HG02798 (cell line): Measurements from ENCODE around the gene CRCP.
"Not testable (repeated sequence)": the region's sequence is repeated elsewhere in the genome, so short reads cannot be mapped to it uniquely, and the experiment has no call there.

ENCODE experiments used
- ATAC-seq: cut with Tn5 transposase; IDR thresholded peaks from one replicate; pipeline ENCODE4 v1.9.1; 2021; ENCODE audit warnings: mild to moderate bottlenecking; ENCODE audit not compliant: unreplicated experiment, poor library complexity

CRCP gene

DNA sequence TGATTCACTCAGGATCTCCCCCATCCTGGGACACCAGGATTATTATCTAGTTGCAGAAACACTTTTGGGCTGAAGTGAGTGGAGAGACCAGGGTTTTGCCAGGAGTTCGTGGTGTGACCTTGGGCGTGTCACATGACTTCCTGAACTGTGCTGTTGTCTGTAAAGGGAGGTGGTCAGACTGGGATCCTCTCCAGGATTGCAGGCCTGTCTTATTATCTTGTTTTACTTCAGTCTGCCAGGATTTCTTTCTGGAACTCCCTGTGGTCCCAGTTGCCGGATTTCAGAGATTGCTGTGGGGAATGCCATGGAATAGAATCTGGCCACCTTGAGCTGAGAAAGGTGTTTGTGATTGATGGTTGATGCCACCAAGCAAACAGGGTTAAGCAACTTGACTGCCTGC is 35.8 kb downstream of the CRCP start:
- ATAC-seq, result no peak

- ATAC-seq, result no peak
Measured at GRCh38 chr7:66152371-66153191, 37.9 kb downstream of the CRCP start.

DNA sequence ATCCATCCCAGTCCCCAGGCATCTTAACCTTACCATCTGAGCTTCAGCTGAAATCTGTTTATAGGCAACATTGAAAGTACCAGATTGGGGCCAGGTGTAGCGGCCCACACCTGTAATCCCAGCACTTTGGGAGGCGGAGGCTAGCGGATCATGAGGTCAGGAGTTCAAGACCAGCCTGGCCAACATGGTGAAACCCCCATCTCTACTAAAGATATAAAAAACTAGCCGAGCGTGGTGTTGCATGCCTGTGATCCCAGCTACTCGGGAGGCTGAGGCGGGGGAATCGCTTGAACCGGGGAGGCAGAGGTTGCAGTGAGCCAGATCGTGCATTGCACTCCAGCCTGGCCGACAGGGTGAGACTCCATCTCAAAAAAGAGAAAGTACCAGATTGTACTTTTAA is 39.0 kb downstream of the CRCP start:
- ATAC-seq, result no peak

- ATAC-seq, result not testable (repeated sequence)
Measured at GRCh38 chr7:66156035-66156434, 41.4 kb downstream of the CRCP start.

DNA sequence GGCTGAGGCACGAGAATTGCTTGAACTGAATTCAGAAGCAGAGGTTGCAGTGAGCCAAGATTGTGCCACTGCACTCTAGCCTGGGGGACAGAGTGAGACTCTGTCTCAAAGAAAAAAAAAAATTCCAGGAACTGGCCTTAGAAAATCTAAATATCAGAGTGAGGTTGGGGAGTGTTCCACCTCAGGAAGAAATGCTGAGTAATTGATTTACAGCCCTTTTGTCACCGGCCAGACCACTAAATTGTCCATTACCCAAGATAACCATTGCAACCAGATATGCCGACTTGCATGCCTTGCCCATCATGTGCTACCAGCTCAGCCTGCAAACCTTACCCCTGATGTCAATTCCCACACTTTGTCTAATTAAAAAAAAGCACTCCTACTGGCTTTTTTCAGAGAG is 42.4 kb downstream of the CRCP start:
- no peak for ATAC-seq

- ATAC-seq, result no peak
Measured at GRCh38 chr7:66162622-66163021, 48.0 kb downstream of the CRCP start.

- ATAC-seq, result no peak
Measured at GRCh38 chr7:66163186-66163610, 48.6 kb downstream of the CRCP start.

- ATAC-seq, result no peak
Measured at GRCh38 chr7:66164356-66164755, 49.7 kb downstream of the CRCP start.

DNA sequence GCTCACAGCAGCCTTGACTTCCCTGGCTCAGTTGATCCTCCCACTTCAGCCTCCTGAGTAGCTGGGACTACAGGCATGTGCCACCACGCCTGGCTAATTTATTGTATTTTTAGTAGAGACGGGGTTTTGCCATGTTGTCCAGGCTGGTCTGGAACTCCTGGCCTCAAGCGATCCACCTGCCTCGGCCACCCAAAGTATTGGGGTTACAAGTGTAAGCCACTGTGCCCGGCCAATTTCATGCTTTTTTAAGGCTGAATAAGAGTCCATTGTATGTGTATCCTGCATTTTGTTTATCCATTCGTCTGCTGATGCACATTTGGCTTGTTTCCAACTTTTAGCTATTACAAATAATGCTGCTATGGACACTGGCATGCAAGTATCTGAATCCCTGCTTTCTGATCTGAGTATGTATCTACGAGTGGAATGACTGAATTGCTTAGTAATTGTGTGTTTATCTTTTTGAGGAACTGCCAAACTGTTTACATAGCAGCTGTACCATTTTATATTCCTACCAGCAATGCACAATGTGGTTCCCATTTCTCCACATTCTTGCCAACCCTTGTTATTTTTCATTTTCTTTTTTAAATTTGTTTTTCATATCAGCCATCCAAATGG is 53.2 kb downstream of the CRCP start:
- no peak for ATAC-seq

GRCh38 chr7:66169616-66170015 is 55.0 kb downstream of the CRCP start:
- ATAC-seq, result no peak

DNA sequence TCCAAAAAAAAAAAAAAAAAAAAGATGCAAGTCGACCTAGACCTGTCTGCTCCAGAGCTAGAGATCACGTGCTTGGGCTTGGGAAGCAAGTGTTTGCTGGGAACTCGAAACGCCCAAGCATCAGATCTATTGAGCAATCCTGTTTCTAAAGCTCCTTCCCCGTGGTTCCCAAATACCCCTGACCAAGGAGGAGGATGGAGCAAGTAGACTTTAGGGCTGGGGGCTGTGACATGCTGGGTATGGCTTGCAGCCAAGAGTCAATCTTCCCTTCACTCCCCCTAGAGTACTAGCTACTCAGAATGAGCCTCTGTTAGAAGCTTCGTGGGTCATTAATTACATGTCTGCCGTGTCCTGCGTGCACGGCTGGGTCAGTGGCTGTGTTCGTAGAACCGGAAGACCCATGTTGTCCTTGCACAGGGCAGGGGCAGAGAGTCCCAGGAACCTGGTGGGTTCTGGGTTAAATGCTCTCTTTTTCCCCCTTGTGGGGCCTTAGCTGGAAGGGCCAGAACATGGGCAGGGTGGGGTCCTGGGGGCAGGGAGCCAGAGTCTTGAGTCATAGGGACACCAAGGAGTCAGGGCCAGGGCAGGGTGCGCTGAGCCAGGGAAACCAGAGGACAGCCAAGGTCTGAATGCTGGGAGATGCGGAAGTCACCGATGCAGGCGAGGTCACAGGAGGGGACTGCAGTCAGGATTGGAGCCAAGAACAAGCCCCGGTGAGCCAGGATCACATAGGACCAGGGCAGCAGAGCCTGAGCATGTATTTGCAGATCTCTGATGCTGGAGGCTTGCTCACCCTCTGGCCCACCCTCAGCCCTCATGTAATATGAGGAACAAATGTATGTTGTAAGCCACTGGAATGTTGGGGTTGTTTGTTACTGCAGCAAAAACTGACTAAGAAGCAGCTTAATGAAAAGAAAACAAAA is 55.9 kb downstream of the CRCP start:
- ATAC-seq, result no peak

DNA sequence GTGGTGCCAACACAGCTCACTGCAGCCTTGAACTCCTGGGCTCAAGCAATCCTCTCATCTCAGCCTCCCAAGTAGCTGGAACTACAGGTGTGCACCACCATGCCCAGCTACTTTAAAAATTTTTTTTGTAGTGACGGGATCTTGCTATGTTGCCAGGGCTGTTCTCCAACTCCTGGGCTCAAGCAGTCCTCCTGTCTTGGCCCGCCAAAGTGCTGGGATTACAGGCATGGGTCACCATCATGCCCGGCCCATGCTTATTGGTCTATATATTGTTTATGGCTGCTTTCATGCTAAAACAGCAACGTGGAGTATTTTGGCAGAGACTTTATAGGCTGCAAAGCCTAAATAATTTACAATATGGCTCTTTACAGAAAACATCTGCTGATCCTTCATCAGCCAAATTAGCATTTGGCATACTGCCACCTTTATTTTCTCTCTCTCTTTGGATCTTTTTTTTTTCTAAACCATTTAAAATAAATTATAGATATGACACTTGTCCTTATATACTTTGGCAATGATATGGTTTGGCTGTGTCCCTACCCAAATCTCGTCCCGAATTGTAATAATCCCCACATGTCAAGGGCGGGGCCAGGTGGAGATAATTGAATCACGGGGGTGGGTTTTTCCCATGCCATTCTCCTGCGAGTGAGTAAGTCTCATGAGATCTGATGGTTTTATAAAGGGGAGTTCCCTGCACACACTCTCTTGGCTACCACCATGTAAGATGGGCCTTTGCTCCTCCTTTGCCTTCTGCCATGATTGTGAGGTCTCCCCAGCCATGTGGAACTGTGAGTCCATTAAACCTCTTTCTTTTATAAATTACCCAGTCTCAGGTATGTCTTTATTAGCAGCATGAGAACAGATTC is 58.1 kb downstream of the CRCP start:
- not testable (repeated sequence) for ATAC-seq

DNA sequence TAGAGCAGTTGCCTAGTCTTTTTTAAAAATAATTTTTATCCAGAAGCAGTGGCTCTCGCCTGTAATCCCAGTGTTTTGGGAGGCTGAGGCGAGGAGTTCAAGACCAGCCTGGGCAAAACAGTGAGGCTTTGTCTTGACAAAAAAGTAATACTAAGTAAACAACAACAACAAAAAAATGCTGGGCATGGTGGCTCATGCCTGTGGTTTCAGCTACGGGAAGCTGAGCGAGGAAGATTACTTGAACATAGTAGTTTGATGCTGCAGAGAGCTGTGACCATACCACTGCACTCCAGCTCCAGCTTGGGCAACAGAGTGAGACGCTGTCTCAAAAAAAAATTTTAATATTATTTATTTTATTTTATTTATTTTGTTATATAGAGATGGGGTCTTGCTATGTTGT is 59.2 kb downstream of the CRCP start:
- ATAC-seq, result no peak

- ATAC-seq, result not testable (repeated sequence)
Measured at GRCh38 chr7:66175006-66175405, 60.4 kb downstream of the CRCP start.

DNA sequence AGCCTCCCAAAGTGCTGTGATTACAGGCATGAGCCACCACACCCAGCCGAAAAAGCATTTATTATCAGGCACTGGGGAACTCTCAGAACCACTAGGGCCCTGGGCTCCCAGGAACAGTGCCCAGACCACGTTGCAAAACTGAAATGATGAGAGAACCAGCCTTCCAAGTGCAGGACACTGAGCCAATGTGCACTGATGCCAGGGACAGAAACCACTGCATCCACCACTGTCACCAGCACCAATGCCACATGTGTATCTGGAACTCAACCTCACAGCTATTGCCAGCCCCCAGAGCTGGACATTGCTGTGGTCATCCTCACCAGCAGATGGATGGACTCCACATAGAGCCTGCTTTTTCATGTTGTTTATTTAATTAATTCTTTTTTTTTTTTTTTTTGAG is 62.3 kb downstream of the CRCP start:
- no peak for ATAC-seq

GRCh38 chr7:66178258-66178657 is 63.6 kb downstream of the CRCP start:
- ATAC-seq, result no peak

DNA sequence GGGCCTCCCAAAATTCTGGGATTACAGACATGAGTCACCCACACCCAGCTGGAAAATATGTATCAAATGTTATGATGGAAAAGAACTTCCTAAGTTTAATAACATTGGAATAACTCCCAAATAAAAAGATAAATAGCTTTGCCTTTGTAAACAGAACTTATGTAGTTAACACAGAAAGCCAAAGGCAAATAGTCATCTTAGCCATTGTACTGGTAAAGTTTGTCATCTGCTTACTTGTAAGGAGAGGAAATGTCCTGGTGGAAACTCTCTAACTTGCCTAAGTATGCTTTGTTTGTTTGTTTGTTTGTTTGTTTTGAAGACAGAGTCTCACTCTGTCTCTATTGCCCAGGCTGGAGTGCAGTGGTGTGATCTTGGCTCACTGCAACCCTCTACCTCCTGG is 66.7 kb downstream of the CRCP start:
- no peak for ATAC-seq

DNA sequence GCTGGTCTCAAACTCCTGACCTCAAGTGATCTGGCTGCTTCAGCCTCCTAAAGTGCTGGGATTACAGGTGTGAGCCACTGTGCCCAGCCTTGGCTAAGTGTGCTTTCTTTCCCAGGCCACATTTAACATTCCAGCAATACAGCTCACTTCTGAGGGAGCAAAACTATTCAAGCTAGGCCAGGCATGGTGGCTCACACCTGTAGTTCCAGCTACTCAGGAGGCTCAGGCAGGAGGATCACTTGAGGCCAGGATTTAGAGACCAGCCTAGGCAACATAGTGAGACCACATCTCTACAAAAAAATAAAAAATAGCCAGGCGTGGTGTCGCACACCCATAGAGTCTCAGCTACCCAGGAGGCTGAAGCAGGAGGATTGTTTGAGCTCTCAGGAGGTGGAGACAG is 67.2 kb downstream of the CRCP start:
- no peak for ATAC-seq

- ATAC-seq, result no peak
Measured at GRCh38 chr7:66182920-66183319, 68.3 kb downstream of the CRCP start.

GRCh38 chr7:66183700-66184099 is 69.1 kb downstream of the CRCP start:
- no peak for ATAC-seq
